B cell (primary cell): ENCODE results near the gene SNX12.

Experiments
- EZH2 ChIP-seq: IDR thresholded peaks from 2 replicates; pipeline ENCODE4 v1.6.1; 2012; ENCODE audit warnings: borderline replicate concordance, low read depth, mild to moderate bottlenecking, moderate library complexity, low read length; ENCODE audit not compliant: insufficient read depth, poor library complexity, severe bottlenecking
- TF ChIP-seq, protein P1 (sequence below): fragments of 200-600 bp; IDR thresholded peaks from one replicate; pipeline ENCODE4 v1.8.0; 2022; ENCODE audit warnings: antibody characterized with exemption, mild to moderate bottlenecking

- TF ChIP-seq, protein P1, sequence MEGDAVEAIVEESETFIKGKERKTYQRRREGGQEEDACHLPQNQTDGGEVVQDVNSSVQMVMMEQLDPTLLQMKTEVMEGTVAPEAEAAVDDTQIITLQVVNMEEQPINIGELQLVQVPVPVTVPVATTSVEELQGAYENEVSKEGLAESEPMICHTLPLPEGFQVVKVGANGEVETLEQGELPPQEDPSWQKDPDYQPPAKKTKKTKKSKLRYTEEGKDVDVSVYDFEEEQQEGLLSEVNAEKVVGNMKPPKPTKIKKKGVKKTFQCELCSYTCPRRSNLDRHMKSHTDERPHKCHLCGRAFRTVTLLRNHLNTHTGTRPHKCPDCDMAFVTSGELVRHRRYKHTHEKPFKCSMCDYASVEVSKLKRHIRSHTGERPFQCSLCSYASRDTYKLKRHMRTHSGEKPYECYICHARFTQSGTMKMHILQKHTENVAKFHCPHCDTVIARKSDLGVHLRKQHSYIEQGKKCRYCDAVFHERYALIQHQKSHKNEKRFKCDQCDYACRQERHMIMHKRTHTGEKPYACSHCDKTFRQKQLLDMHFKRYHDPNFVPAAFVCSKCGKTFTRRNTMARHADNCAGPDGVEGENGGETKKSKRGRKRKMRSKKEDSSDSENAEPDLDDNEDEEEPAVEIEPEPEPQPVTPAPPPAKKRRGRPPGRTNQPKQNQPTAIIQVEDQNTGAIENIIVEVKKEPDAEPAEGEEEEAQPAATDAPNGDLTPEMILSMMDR: no peak
- no peak for TF ChIP-seq EZH2
Measured at GRCh38 chrX:71111921-71112431, 43.8 kb upstream of the SNX12 start.
